ENCODE measurements around the gene LMO3. TPM values are rescaled to one million over a fixed set of nuclear protein-coding genes. Genes with fewer than 3 reads are reported as not detected.

LMO3 gene
- total RNA-seq, 1 donor from 2014 or later: not detected

DNA sequence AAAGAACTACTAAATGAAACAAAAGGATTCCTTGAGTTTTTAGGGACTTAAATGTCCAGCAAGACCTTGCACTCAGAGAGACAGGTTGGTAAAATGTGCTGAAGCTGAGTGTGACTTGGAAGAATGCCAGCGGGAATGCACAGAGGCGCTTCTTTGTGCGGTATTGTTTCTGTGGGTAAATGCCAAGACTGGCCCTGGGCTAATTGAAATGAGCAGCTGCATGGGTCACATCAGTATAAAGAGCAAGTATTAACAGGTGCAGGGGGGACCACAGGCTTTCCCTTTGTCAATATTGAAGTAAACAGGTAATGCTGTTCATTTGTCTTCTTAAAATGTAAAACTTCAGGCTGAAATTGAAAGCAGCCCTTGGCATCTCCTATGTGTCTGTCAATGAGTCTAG lies 74.3 kb downstream of the LMO3 start:
- TF ChIP-seq, protein P1, sequence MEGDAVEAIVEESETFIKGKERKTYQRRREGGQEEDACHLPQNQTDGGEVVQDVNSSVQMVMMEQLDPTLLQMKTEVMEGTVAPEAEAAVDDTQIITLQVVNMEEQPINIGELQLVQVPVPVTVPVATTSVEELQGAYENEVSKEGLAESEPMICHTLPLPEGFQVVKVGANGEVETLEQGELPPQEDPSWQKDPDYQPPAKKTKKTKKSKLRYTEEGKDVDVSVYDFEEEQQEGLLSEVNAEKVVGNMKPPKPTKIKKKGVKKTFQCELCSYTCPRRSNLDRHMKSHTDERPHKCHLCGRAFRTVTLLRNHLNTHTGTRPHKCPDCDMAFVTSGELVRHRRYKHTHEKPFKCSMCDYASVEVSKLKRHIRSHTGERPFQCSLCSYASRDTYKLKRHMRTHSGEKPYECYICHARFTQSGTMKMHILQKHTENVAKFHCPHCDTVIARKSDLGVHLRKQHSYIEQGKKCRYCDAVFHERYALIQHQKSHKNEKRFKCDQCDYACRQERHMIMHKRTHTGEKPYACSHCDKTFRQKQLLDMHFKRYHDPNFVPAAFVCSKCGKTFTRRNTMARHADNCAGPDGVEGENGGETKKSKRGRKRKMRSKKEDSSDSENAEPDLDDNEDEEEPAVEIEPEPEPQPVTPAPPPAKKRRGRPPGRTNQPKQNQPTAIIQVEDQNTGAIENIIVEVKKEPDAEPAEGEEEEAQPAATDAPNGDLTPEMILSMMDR (conservative IDR thresholded peaks at IDR 0.05; ENCODE audit: low read depth, low read length): no peak
- DNase-seq (ENCODE audit: low read depth): no peak

DNA sequence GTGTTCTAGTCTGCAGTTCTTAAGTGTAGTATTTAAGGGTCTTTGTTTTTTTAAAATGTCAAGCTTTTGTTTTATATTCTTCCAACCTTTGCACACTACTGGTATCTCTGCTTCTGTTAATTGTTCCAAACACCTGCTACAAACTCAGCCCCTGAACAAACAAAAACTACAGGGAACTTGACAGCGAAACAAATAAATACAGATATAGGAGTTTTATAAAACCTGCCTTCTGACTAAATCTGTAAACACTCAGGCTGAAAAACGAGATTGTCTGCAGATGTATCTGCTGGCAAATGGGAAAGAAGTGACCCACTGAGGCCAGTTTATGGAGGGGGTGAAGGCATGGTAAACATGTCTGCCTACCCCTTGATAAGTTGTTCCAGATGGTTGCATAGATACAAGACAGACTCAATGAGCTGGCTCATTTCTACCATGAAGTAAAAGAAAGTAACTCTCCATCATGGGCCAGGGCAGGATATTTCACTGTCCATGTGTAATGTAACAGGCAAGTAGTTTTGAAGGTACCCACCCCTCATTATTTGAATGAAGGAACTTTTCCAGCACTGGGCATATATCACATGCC lies 75.6 kb downstream of the LMO3 start:
- H3K4me3 ChIP-seq (ENCODE audit: low read depth, low read length): no peak overlapping the region
- DNase-seq (ENCODE audit: low read depth): no peak
- TF ChIP-seq, protein P1 (conservative IDR thresholded peaks at IDR 0.05; ENCODE audit: low read depth, low read length): no peak

More for the DNA sequence above, 74.3 kb downstream of the LMO3 start:
- H3K4me3 ChIP-seq (ENCODE audit: low read depth, low read length): no peak overlapping the region

DNA sequence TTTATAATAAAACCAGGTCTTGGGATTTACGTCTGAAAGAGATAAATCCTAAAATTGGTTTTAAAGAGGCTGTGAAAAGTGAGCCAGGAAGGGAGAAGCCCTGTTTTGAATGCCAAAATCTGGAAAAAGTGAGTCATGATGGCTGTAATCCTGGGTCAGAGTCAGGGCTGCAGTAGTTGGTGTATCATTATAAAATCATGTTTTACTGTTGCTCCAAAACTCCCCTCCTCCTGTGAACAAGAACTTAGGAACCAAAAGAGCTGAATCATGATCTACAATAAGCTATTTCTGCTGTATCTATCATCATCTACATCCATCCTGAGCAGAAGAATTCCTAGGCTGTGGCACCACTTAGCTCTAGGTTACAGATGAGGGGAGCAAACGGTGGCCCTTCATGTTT lies 79.3 kb downstream of the LMO3 start:
- TF ChIP-seq, protein P1 (conservative IDR thresholded peaks at IDR 0.05; ENCODE audit: low read depth, low read length): no peak
- no peak overlapping the region for H3K4me3 ChIP-seq (ENCODE audit: low read depth, low read length)
- DNase-seq (ENCODE audit: low read depth): no peak

DNA sequence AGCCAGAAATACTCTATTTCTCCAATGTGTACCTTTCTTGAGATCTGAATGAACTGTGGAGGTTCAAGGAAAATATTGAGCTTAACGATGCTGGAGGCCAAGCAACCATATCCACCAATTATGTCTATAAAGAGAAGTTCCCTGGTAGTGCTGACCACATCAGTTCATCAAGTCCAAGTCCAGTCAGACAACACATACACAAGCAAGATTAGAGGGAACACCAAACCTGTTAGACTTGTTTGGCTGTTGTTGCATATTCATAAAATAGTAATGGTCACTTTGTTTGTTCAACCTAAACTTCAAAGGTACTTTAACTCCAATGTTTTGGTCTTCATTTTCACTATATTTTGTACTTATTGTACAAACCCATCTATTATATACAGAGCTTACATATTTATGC lies 81.6 kb downstream of the LMO3 start:
- TF ChIP-seq, protein P1 (conservative IDR thresholded peaks at IDR 0.05; ENCODE audit: low read depth, low read length): no peak
- H3K4me3 ChIP-seq (ENCODE audit: low read depth, low read length): no peak overlapping the region
- no peak for DNase-seq (ENCODE audit: low read depth)

DNA sequence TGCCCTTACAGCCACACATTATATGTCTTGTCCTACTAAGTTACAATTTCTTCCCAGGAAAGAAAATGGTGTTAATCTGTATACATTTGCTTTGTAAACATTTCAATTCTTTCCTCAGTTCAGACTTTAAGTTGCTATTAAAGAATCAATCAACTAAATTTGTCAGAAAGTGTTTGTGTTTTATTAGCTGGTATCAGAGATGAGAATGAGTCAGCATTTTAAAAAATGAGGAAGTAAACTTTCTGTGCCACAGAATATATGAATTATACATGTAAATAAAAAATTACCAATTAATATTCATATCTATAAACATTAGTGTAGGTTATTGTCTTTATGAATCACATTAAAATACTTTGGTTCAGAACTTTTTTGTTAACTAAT lies 82.0 kb downstream of the LMO3 start:
- TF ChIP-seq, protein P1 (conservative IDR thresholded peaks at IDR 0.05; ENCODE audit: low read depth, low read length): no peak
- no peak for DNase-seq (ENCODE audit: low read depth)
- H3K4me3 ChIP-seq (ENCODE audit: low read depth, low read length): no peak overlapping the region

DNA sequence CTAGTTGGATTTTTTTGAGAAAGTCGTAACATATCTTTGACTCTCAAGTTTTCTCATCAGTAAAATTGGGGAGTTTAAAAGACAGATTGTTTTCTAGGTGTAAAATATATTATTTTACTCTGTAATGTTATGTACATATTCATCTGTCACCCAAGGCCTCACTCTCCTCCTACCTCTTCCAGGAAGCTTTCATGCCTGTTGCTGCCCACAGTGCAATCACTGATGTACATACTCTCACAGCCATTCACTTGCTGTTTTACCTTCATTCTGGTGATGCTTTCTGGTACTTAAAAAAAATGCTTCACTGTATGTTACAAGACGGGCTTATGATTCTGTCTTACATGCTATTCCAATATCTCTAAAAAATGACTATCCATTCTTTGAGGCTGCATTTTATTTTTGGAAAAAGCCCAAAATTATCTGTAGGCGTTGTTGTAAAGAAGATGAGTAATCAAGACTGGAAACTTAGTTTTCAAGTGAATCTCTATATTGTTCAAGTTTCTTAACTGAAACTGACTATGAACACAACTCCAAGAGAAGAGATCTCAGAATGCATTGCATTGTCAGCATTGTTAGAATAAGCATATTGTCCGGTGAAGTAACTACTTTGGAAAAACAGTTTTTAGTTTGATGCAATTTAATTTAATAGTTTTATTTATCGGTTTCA lies 82.5 kb downstream of the LMO3 start:
- TF ChIP-seq, protein P1 (conservative IDR thresholded peaks at IDR 0.05; ENCODE audit: low read depth, low read length): no peak
- no peak for DNase-seq (ENCODE audit: low read depth)
- H3K4me3 ChIP-seq (ENCODE audit: low read depth, low read length): no peak overlapping the region

DNA sequence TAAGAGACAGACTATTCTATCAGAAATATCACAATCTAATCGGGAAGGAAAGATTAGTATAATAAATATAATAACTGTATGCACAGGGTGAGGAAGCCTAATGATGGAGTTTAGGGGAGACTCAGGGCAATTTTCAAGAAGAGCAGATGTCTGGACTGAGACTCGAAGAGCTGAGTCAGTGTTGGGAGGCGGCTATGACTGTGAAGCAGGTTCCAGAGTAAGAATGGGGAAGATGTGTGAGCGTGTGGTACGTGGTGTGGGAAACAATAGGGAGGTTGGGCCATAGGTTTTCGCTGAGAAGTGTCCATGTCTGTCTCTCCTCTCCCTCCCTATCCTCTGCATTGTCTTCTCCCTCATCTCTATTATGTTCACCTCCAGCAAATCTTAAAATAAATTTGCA lies 85.6 kb downstream of the LMO3 start:
- TF ChIP-seq, protein P1 (conservative IDR thresholded peaks at IDR 0.05; ENCODE audit: low read depth, low read length): no peak
- H3K4me3 ChIP-seq (ENCODE audit: low read depth, low read length): no peak overlapping the region

More for the DNA sequence above, 85.6 kb downstream of the LMO3 start:
- no peak for DNase-seq (ENCODE audit: low read depth)
